Measurements from ENCODE around the gene ODF2.

DNA sequence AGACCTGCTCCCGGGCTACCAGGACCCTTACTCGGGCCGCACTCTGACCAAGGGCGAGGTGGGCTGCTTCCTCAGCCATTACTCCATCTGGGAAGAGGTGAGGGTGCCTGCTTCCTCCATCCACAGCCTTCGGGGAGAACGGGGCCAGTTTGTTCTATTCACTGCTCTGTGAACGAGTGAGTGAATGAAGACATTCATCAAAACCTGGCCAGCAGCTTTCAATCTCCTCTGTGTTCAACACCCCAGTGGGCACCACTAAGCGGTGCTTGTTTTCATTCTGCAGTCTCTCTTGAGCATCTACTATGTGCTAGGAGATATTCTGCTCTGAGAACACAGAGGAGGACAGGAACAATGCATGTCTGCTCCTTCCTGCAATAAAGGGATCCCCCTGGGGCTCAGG, 24.6 kb upstream of the ODF2 start:
- TF ChIP-seq POLR2A (IDR thresholded peaks at IDR 0.05; ENCODE audit: low read length) (no peak), RFX5 (IDR thresholded peaks at IDR 0.05) (no peak), REST (IDR thresholded peaks at IDR 0.05) (no peak)
- TF ChIP-seq, protein P1, sequence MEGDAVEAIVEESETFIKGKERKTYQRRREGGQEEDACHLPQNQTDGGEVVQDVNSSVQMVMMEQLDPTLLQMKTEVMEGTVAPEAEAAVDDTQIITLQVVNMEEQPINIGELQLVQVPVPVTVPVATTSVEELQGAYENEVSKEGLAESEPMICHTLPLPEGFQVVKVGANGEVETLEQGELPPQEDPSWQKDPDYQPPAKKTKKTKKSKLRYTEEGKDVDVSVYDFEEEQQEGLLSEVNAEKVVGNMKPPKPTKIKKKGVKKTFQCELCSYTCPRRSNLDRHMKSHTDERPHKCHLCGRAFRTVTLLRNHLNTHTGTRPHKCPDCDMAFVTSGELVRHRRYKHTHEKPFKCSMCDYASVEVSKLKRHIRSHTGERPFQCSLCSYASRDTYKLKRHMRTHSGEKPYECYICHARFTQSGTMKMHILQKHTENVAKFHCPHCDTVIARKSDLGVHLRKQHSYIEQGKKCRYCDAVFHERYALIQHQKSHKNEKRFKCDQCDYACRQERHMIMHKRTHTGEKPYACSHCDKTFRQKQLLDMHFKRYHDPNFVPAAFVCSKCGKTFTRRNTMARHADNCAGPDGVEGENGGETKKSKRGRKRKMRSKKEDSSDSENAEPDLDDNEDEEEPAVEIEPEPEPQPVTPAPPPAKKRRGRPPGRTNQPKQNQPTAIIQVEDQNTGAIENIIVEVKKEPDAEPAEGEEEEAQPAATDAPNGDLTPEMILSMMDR (IDR thresholded peaks at IDR 0.05), result no peak
